Mesendoderm (in vitro differentiated cells): ENCODE measurements around the gene SRSF1. TPM values are rescaled to one million over a fixed set of nuclear protein-coding genes. Genes with fewer than 3 reads are reported as not detected.
A peak's percentile ranks its signal among the peaks of the same experiment; 100 is the strongest.

Experiments used
- DNase-seq: peaks from one replicate; pipeline ENCODE4 v3.0.0; 2013
- H2AK5ac ChIP-seq: 2 replicates; pipeline ENCODE4 v1.6.1; 2013; ENCODE audit warnings: low read length, inconsistent platforms
- H2BK120ac ChIP-seq: 2 replicates; pipeline ENCODE4 v1.6.1; 2013; ENCODE audit warnings: low read depth, mild to moderate bottlenecking, low read length, moderate library complexity, mixed read lengths
- H2BK15ac ChIP-seq: replicated peaks from 2 replicates; pipeline ENCODE4 v1.6.1; 2013; ENCODE audit warnings: low read depth, mild to moderate bottlenecking, moderate library complexity
- H2BK5ac ChIP-seq: 2 replicates; pipeline ENCODE4 v1.6.1; 2013; ENCODE audit warnings: low read length, inconsistent platforms
- H3K18ac ChIP-seq: 2 replicates; pipeline ENCODE4 v1.6.1; 2013; ENCODE audit warnings: mild to moderate bottlenecking, low read length, mixed read lengths
- H3K23ac ChIP-seq: one replicate; pipeline ENCODE4 v1.6.1; 2013; ENCODE audit warnings: low read length
- H3K27ac ChIP-seq: 2 replicates; pipeline ENCODE4 v1.5.1; 2013; ENCODE audit warnings: low read depth, mild to moderate bottlenecking, inconsistent platforms, low read length, moderate library complexity
- H3K27me3 ChIP-seq: 2 replicates; pipeline ENCODE4 v1.6.1; 2013; ENCODE audit warnings: low read length, control low read depth, mild to moderate bottlenecking, inconsistent platforms; ENCODE audit not compliant: insufficient read depth, poor library complexity
- H3K36me3 ChIP-seq: 2 replicates; pipeline ENCODE4 v1.6.1; 2013; ENCODE audit warnings: low read length, inconsistent platforms; ENCODE audit not compliant: control insufficient read depth, insufficient read depth
- H3K4ac ChIP-seq: one replicate; pipeline ENCODE4 v1.6.1; 2013; ENCODE audit warnings: low read depth, mild to moderate bottlenecking, low read length, moderate library complexity
- H3K4me1 ChIP-seq: 2 replicates; pipeline ENCODE4 v1.6.1; 2013; ENCODE audit warnings: low read depth, low read length, inconsistent platforms; ENCODE audit not compliant: control insufficient read depth
- H3K4me2 ChIP-seq: 2 replicates; pipeline ENCODE4 v1.6.1; 2013; ENCODE audit warnings: low read length
- H3K4me3 ChIP-seq: 2 replicates; pipeline ENCODE4 v1.5.1; 2013; ENCODE audit warnings: mild to moderate bottlenecking, low read length
- H3K56ac ChIP-seq: one replicate; pipeline ENCODE4 v1.6.1; 2013; ENCODE audit warnings: low read length
- H3K79me1 ChIP-seq: 2 replicates; pipeline ENCODE4 v1.6.1; 2013; ENCODE audit warnings: low read length, inconsistent platforms
- H3K79me2 ChIP-seq: 2 replicates; pipeline ENCODE4 v1.6.1; 2013; ENCODE audit warnings: mild to moderate bottlenecking, low read length; ENCODE audit not compliant: control insufficient read depth, insufficient read depth
- H3K9ac ChIP-seq: 2 replicates; pipeline ENCODE4 v1.6.1; 2013; ENCODE audit warnings: low read length, inconsistent platforms
- H4K5ac ChIP-seq: one replicate; pipeline ENCODE4 v1.6.1; 2013; ENCODE audit warnings: low read length
- H4K8ac ChIP-seq: one replicate; pipeline ENCODE4 v1.6.1; 2013; ENCODE audit warnings: low read depth, mild to moderate bottlenecking, control low read depth, low read length, moderate library complexity
- WGBS: extraction: QIAGEN DNeasy Blood & Tissue Kit; methylation state at CpG from one replicate; pipeline ENCODE4 v1.1.7; 2013; ENCODE audit warnings: low lambda C conversion rate, missing lambda C conversion rate; ENCODE audit not compliant: insufficient coverage; ENCODE audit errors: extremely low coverage; 5-methylcytosine and 5-hydroxymethylcytosine counted together
- small RNA-seq: library from polyadenylated mRNA; stranded (forward); fragments of <200 nt; extraction: miRNeasy Mini kit (QIAGEN cat#:217004); gene quantifications from one replicate; pipeline ENCODE3, GENCODE V24; 2013; ENCODE audit not compliant: insufficient read depth

SRSF1 gene

DNA sequence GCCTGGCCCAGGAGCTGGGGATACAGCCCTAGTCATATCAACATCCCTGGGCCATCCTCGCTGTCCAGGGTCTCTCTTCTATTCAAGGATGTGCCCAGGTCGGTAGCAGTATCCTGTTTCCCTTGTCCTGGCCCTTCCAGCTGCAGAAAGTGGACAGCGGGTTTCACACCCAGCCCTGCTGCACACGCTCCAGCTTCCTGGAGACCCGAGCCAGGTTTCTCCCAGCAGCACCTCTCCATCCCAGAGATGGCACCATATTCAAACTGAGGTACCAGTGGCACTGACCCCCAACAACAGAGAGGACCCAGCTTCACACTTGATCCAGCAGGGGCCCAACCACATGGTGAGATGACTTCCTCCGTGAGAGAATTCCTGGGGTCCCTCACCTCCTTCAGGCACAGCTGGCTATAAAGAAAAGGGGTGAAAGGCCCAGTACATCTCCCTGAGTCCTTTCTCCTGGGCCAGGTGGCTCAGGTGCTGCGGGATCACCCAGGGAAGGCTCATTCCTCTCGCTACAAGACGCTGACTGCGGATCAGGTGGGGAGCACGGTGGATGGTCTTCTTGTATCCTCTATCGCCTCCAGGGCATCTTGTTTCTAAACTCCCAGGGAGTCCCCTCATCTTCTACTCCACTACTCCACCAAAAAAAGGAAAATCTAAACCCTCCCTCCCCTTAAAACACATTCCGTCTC, 53.2 kb downstream of the SRSF1 start:
- H3K79me2 ChIP-seq, result peaks cover 9% of the 10 kb centered on the region
- no CpG with 5 or more reads among the region's 13 CpGs for WGBS
- H3K4me2 ChIP-seq, result peak overlapping the region; percentile 3
- H3K56ac ChIP-seq, result peak overlapping the region; percentile 68
- no peak overlapping the region for H2BK15ac ChIP-seq
- H3K36me3 ChIP-seq, result no peaks in the 10 kb centered on the region
- no peak overlapping the region for H3K4me3 ChIP-seq
- peak overlapping the region; percentile 4 for H2AK5ac ChIP-seq
- no peak for DNase-seq
- H3K27me3 ChIP-seq, result no peaks in the 10 kb centered on the region
- H2BK120ac ChIP-seq, result no peak overlapping the region
- peak overlapping the region; percentile 10 for H2BK5ac ChIP-seq
- H3K18ac ChIP-seq, result peak overlapping the region; percentile 99
- no peak overlapping the region for H4K5ac ChIP-seq
- peak overlapping the region; percentile 26 for H3K9ac ChIP-seq
- no peak overlapping the region for H4K8ac ChIP-seq
- H3K23ac ChIP-seq, result no peak overlapping the region
- peak overlapping the region; percentile 74 for H3K4ac ChIP-seq
- H3K27ac ChIP-seq, result peak overlapping the region; percentile 70
- H3K79me1 ChIP-seq, result peaks cover 7% of the 10 kb centered on the region
- H3K4me1 ChIP-seq, result peaks cover 35% of the 10 kb centered on the region

Small RNA genes within 50 kb of the gene (small RNA-seq; reads per million reads assigned to genes)
- gene AC015813.4, result not detected
